HG03571 (cell line): ENCODE results near the gene PELO.
A peak's percentile ranks its signal among the peaks of the same experiment; 100 is the strongest.
"Not testable (repeated sequence)": the region's sequence is repeated elsewhere in the genome, so short reads cannot be mapped to it uniquely, and the experiment has no call there.

ENCODE experiments used
- ATAC-seq: cut with Tn5 transposase; IDR thresholded peaks from one replicate; pipeline ENCODE4 v1.9.1; 2021; ENCODE audit not compliant: unreplicated experiment

Gene PELO, protein sequence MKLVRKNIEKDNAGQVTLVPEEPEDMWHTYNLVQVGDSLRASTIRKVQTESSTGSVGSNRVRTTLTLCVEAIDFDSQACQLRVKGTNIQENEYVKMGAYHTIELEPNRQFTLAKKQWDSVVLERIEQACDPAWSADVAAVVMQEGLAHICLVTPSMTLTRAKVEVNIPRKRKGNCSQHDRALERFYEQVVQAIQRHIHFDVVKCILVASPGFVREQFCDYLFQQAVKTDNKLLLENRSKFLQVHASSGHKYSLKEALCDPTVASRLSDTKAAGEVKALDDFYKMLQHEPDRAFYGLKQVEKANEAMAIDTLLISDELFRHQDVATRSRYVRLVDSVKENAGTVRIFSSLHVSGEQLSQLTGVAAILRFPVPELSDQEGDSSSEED

DNA sequence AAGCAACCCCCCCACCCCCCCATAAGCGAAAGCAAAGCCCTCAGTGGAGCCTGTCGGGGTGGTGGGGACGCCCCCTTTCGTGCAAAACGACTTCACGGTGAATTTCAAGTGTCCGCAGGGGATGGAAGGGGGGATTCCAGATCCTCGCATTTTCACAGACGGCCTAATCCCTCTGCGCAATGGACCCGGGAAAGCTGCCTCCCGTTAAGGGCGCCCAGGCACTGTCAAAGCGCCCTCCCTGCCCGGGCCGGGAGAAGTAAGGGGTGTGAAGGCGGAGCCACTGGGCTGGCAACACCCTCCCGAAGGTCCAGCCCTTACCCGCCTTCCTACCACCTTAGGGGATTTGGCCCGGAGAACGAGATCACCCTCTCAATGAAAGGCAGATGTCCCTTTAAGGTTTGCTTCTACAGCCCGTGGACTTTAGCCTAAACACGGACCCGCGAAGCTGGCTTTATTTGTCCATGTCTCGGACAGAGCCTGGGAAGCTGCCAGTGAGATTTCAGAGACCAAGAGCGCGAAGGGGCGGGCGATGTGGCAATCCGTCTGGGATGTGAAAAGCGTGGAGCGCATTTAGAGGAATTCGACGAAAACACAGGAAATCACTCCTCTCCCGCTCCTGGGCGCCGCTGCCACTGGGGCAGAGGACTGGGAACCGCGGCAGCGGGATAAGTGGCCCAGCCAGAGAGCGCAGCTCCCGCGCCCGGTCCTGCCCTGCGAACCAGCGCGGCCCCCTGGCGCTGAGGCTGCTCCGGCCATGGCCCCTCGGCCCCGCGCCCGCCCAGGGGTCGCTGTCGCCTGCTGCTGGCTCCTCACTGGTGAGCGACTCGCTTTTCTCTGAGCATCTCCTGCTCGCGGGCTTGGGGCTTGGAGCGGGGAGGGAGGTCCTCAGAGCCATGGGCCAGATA is at the start of gene PELO, which contains the start of gene ITGA1:
PELO (plus strand) TSS at position 317 of the 905 bp plus-strand sequence. CDS start 12,479 bp downstream, outside the sequence.
ITGA1 (plus strand) TSS at position 317 of the 905 bp plus-strand sequence; CDS start at position 755, 438 bp downstream.
- ATAC-seq, result peak; percentile 62

DNA sequence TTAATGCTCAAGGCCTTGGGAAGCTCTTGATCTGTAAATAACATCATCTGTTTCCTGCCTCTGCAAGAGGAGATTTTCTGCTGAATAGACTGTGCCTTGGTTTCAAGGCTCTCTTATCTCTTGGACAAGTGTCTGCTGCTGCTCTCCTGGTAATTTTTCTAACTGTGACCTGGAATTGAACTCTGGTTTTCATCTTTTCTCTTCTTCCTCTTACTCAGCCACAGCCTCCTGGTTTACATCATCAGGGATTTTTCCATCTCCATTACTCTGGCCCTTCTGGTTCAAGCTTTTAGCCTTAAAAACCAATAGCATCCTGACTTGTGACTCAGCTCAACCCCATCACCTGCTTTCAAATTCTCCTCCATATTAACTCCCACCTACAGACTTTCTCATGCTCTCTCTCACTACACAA is 49.6 kb upstream of the PELO start:
- ATAC-seq, result no peak

DNA sequence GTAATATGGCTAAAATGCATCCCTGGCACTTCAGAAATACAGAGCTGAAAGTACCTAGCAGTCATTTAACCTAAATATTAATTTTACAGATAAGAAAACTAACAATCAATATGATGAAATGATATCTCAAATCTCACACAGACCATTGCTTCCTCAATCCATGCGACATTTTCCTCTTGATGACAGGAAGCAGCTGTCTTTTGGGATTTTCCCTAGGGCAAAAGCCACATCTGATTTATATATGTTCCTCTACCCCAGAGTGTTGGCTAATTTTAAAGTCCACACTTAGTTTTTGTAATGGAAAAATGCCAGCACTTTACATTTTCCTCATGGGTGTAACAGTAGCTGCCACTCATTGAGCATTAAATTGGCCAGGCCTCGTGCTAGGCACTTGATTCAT is 47.7 kb upstream of the PELO start:
- no peak for ATAC-seq

DNA sequence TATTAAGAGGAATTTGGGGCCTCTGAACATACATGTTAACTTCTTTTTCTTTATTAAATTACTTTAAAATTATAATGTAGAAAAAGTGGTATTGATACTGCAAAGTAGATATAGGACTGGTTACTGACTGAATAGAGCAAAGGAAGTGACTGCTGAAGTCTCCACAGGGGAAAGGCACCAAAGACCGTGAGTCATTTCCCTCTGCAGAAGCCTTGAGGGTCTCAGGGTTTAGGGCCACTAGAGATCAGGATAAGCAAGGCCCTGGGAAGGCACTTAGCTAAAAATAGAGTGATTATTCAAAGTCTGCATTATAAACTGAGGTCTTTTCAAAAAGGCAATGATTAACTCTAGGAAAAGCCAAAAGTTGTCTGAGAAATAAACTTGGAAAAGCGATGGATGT is 44.7 kb upstream of the PELO start:
- no peak for ATAC-seq

DNA sequence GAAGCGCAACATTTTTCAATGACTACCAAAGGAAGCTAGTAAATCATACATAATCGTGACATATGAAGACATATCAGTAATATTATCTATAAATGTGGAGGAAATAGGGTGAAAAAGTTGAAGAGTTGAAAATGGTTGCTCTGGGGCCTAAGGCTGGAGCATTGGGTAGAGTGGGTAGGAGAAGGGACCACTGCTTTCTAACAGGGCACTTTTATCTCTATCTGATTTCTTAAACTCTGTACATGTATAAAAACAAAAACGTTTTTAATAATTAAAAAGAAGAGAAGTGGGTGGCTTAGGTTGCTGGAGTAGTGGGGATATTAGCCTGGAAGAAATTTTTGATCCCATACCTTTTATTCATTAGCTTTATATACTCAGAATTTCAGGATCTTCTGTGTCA is 44.2 kb upstream of the PELO start:
- no peak for ATAC-seq

DNA sequence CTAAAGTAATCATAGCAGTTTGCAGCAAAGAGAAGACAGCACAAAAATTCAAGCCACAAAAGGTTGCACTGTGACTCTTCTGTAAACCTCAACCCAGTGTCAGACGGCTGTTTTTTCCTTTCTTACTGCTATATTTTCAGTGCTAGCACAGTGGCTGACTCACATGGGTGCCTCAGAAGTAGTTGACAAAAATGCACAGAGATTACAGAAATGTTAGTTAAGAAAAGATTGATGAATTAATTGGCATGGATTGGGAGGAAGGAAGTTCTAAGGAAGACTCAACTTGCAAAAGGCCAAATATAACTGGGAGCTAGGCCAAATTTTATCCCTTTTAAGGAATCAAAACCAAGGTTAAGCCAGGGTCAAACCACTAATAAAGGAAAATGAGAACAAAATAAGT is 43.7 kb upstream of the PELO start:
- no peak for ATAC-seq

DNA sequence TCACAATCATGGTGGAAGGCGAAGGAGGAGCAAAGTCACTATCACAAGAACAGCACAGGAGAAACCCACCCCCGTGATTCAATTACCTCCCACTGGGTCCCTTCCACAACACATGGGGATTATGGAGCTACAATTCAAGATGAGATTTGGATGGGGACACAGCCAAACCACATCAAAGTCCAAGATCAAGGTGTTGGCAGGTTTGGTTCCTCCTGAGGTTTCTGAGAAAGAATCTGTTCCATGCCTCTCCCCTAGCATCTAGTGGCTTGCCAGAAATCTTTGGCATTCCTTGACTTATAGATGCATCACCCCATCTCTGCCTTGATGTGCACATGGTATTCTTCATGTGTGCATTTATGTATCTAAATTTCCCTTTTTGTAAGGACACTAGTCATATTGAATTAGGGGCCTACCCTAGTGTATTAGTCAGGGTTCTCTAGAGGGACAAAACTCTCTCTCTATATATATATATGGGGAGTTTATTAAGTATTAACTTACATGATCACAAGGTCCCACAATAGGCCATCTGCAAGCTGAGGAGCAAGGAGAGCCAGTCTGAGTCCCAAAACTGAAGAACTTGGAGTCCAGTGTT is 42.8 kb upstream of the PELO start:
- not testable (repeated sequence) for ATAC-seq

DNA sequence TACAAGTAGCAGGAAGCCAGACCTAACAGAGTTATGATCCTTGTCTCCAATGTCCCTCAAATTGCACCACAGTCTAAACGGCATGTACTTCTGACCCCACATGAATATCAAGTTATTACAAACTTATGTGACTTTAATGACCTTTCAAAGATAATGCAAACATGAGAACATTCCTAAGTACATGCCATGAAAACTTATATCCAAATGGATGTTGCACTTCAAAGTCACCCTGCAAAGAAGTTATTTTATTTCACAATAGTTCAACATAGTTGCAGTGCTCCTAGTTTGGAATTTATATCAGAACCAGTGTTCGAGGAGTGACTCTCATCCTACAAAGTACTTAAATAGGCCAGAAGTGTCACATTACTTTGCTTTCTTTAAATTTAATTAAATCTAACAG is 41.2 kb upstream of the PELO start:
- no peak for ATAC-seq

DNA sequence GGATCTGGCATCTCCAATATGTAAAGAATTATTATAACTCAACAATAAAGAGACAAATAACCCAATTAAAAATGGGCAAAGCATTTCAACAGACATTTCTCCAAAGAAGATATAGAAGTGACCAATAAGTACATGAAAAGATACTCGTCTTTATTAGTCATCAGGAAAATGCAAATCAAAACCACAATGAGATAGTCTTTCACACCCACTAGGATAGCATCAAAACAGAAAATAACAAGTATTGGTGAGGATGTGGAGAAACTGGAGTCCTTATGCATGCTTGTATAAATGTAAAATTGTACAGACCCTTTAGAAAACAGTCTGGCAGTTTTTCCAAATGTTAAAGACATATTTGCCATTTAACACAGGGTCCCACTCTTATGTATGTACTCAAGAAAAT is 39.1 kb upstream of the PELO start:
- ATAC-seq, result no peak

DNA sequence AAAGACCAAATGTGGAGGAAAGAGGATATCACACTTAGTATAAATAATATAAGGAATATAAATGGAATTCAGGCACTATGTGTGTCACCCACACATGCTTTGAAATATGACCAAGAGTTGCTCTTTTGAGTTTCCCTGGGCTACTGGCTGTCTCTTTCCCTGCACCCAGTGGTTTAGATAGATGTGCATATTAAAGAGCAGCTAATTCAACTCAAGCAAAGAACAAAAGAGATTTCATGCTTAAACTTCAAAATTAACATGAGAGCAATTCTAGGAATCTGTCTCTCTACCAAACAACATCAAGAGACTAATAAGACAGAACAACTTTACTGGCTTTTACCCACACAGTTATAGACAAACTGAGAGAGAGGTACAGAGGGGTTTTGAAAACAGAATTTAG is 38.0 kb upstream of the PELO start:
- ATAC-seq, result no peak

DNA sequence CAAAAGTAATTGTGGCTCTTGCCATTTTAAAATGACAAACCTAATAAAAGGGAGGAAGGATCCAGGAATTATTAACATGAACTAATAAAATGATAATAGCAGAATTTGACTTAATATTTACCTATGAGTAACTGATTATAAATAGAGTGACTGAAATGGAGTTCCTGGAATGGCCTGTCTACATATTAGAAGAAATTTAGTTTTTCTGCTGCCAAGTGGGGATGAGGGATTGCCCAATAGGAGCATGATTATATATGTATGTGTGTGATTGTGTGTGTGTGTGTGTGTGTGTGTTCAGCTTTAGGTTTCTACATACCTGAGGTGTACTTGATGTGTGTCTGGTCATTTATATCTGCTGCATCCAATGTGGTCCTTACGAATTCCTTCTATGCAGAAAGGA is 36.6 kb upstream of the PELO start:
- ATAC-seq, result no peak

DNA sequence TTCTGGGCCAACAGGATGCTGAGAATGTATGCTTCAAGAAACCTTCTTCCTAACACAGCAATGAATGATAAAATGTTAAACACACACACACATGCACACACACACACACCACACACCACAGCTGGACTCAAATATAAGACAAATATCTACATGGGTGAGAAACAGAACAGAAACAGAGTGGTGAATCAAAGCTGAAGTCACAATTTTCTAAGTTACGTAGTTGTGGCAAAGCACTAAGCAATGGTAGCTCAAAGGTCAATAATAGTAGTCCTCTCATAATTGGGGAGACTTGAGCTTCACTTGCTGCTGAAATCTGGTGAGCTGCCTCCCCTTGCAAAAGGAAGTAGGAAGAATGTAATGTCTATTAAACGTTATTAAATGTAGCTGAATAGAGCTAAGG is 33.7 kb upstream of the PELO start:
- ATAC-seq, result no peak

DNA sequence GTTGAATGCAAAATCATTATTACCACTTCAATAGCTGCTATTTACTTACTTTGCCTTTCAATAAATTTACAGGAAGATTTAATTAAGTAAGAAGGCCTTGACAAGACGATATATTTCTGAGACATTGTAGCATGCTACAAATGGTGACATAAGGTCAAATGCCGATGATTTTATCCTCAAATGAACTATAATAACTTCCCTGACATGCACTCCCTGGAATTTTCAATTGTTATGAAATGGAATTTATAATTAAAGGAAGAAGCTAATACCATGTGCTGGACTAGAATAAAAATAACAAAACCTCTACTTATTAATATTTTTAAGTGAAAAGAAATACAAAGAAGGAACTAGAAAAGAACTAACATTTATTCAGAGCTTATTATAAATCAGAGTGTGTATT is 30.2 kb upstream of the PELO start:
- no peak for ATAC-seq

DNA sequence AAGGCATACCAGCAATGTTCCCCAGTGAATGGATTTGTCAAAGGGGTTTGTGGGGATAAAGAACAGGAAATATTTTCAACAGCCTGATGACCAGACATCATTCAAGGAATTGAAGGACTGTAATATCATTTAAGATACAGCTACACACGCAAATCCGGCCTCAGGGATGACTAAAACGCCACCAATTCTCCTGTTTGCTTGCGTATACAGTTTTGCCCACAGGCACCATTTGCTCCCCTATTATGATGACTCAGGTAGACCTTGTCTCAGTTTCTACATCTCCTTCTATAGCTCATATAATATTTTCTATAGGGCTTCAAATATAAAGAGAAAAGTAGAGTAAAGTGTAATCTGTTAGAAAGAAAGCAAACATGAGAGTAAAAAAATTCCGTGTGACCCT is 29.7 kb upstream of the PELO start:
- no peak for ATAC-seq

DNA sequence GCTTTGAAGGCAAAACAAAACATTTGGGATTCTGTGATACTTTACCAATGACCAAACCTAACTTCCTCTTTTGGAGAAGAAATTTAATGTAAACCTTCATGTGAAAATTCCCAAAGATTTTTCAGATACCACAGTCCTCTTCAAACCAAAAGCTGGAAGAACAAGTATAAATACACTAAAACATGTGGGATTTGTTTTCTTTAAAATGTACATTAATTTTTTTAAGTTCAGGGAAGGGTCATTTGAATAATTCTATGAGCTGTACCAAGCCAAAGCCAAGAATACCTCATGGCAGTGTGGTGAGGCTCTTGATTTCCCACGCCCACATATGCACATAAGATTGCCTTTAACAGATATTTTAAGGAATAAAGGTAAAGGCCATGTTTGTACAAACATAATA is 28.4 kb upstream of the PELO start:
- ATAC-seq, result no peak

DNA sequence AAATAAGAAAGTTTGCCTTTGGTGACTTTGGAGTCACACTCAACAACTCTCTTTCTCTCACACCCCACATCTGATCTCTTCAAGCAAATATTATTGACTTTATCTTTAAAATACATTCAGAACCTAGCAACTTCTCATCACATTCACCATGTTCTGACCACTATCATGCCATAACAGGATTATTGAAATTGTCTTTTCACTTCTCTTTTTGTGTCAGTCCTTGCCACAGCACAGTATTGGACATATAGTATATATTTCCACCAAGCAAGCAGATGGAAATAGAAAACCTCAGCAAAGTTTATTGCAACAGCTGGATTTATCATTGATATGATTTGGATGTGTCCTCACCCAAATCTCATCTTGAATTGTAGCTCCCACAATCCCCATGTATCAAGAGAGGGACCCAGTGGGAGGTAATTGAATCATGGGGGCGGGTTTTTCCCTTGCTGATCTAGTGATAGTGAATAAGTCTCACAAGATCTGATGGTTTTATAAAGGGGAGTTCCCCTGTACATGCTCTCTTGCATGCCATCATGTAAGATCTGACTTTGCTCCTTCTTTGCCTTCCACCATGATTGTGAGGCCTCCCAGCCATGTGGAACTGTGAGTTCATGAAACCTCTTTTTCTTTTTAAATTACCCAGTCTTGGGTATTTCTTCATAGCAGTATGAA is 26.9 kb upstream of the PELO start:
- ATAC-seq, result no peak

DNA sequence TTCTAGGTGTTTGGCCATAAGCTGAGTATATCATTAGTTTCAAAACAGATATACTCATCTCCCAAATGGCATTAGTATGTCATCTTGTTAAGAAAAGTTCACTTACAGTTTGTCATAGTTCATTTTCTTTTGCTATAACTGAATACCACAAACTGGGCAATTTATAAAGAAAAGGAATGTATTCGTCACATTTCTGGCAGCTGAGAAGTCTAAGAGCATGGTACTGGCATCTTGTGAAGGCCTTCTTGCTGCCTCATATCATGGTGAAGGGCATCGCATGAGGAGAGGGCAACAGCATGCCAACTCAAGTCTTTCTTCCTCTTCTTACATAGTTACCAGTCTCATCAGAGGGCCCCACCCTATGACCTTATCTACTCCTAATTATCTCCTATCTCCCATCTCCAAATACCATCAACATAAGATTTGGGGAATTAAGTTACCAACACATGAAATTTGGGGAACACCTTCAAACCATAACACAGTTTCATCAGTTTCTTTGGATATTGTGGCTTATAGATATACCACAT is 20.4 kb upstream of the PELO start:
- ATAC-seq, result no peak

DNA sequence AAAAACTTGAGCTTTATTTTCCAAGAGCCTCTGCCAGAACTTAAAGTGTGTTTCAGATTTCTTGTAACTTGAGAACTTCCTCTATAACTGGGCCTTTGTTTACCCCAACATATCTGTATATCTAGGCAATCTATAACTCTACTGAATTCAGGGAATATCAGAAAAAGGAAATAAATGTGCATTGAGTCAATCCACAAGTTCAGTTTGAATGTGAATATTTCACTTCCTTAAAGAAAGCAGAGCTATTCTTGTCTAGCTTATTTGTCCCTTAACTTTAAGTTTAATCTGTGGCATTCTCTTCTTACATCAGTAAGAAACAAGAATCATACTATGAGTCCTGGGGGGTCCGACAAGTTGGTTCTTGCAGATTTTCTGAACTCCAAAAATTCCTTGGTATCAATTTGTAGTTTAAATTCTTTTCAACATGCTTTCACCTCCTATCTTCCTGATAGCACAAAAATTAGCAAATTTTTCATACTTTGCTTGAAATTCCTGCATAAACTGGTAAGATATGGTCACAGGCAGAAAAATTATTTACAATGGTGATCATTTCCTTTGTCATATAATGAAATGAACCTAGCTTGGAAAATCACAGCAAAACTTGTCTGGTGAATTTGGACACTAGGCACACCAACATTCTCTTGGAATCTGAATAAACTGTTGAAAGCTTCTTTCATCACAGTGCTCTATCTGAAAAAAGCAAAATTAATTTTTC is 19.8 kb upstream of the PELO start:
- ATAC-seq, result peak; percentile 56

DNA sequence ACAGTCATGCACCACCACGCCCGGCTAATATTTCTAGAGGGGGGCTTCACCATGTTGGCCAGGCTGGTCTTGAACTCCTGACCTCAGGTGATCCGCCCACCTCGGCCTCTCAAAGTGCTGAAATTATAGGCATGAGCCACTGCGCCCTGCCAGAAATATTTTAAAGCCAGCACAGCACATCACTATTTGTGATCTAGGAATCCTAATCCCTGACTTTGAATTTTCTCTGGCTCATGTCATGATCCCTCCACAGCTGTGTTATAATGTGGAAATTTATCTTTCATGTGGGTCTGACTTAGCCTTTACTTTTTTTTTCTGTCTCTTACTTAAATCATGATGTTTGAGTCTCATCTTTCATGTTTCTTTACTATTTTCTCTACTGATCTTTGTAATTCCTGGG is 18.7 kb upstream of the PELO start:
- ATAC-seq, result no peak

DNA sequence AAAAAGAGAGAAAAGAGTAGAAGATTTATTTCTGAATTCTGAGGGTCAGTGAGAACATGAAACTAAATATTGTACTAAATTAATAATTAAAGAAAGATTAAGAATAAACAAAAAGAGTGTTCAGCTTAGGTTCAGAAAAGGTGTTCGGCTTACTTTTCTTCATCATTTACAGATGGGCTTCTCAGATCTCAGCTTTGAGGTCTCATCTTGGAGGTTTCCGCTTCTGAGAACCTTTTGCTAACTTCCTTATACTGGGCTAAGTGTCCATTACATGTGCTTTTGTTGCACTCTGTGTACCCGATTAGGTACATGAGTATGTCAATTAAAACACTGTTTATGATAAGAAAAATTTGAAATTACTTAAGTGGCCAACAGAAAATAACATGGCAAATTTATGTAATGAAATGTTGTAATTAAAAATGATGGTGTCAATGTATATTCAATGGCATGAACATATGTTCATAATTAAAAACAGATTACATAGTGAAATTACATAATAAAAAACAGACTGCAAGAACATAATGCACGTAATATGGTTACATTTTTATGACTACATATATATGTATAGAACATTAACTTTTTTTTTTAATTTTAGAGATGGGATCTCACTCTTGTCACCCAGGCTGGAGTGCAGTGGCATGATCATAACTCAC is 17.3 kb upstream of the PELO start:
- no peak for ATAC-seq
